GM21423 (cell line): ENCODE measurements around the gene ZNF324B.
"Not testable (repeated sequence)": the region's sequence is repeated elsewhere in the genome, so short reads cannot be mapped to it uniquely, and the experiment has no call there.

ENCODE experiments used
- ATAC-seq: cut with Tn5 transposase; IDR thresholded peaks from one replicate; pipeline ENCODE4 v1.9.1; 2021; ENCODE audit warnings: mild to moderate bottlenecking, moderate library complexity; ENCODE audit not compliant: unreplicated experiment

ZNF324B gene

DNA sequence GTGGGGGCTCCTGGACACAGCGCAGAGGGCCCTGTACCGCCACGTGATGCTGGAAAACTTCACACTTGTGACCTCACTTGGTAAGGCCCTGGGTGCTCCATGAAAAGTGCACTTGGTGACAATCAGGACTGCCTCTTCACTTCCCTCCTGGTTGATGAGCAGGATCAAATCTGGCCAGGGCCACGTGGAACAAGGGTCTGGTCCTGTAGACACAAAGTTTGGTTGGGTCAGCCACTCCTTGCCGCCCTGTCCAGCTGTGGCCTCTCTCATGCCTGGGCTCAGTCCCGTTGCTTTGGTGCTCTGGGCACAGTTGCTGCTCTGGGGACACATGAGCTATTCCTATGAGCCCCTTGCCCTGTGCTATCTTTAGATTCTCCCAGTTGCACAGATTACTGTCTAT lies 2.3 kb downstream of the ZNF324B start:
- no peak for ATAC-seq

DNA sequence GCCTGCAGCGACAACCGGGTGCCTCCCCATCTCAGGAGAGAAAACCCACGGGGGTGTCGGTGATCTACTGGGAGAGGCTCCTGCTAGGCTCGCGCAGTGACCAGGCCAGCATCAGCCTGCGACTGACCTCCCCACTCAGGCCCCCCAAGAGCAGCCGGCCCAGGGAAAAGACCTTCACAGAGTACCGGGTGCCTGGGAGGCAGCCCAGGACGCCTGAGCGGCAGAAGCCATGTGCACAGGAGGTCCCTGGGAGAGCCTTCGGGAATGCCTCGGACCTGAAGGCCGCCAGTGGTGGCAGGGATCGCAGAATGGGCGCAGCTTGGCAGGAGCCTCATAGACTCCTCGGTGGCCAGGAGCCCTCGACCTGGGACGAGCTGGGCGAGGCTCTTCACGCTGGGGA lies 3.9 kb downstream of the ZNF324B start:
- ATAC-seq = no peak

DNA sequence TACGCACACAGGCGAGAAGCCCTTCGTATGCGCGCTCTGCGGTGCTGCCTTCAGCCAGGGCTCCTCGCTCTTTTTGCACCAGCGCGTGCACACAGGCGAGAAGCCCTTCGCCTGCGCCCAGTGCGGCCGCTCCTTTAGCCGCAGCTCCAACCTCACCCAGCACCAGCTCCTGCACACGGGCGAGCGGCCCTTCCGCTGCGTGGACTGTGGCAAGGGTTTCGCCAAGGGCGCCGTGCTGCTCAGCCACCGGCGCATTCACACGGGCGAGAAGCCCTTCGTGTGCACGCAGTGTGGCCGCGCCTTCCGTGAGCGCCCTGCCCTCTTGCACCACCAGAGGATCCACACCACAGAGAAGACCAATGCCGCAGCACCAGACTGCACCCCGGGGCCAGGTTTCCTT lies 4.7 kb downstream of the ZNF324B start:
- no peak for ATAC-seq

DNA sequence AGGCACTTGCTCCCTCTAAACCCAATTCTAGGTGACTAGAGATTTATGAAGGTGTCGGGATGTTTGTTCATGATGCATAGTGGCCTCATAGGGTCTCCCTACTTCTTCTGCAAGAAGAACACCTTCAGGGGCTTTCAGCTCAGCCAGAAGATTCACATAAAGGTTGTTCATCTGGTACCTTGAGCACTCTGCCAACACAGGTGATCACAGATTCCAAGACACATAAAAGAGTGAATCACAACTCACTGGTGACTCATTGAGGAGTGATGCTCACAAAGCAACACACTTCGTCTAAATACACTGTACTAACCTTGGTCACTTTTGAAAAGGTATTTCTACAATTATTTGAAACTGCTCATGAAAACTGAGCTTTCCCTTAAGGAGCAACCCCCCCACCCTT lies 8.6 kb downstream of the ZNF324B start:
- no peak for ATAC-seq

DNA sequence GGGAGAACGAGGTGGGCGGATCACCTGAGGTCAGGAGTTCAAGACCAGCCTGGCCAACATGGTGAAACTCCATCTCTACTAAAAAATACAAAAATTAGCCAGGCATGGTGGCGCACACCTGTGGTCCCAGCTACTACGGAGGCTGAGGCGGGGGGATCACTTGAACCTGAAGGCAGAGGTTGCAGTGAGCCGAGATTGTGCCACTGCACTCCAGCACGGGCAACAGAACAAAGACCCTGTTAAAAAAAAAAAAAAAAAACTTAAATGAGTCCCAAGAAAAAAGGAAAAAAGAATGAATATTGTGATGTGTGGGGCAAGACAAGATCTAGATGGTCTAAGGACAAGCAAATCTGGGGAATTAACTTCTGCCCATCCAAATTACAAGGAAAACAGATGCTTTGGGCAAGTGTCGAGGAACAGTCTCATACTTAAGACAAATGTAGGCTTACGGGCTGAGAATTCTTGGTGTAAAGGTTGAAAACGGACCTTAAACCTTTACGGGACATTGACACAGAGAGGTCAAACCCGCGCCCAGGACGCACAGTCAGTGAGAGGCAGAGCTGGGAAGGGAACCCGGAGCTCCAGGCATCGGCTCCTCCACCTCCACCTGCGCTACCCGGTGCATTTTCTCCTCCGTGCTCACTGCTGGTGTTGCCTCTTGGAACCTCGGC lies 14.8 kb downstream of the ZNF324B start:
- peak; percentile 18 for ATAC-seq

DNA sequence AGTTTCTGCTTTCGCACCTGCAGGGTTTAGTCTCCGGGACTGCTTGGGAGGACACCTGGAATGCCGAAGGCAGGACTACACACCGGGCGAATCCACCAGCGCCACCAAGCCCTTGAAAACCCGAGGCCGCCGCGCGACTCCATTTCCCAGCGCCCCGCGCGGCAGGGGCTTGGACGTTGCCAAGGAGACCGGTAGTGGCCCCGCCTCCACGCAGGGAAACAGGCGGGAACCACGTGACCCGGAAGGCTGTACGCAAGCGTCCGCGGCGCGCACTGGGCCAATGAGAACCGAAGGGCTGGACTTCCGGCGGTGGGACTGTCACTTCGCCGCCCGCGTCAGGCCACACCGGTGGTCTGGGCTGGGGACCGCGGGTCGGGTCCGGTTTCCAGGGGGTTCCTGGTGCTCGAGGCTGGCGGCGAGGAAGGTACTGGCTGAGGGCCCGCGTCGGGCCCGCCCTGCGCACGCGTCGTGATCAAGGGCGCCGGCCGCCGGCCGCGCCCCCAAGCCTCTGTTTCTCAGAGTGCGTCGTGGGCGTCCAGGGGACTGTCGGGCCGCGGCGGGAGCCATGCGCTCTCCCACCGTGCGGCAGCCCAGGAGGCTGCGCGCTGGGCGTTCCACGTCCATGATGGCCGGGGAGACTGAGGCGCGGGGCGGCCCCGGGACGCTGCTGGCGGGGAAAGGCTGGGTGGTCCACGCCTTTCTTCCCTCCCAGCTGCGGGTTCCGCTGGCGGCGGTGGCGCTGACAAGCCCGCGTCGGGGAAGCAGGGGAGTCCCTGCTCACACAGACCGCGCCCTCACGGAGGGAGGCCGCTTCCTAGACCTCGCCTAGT lies 15.6 kb downstream of the ZNF324B start, which contains the start of gene ZNF324:
Gene ZNF324 (plus strand): TSS at position 321 of the 830 bp plus-strand sequence. CDS start 2,106 bp downstream, outside the sequence.
- peak; percentile 88 for ATAC-seq

DNA sequence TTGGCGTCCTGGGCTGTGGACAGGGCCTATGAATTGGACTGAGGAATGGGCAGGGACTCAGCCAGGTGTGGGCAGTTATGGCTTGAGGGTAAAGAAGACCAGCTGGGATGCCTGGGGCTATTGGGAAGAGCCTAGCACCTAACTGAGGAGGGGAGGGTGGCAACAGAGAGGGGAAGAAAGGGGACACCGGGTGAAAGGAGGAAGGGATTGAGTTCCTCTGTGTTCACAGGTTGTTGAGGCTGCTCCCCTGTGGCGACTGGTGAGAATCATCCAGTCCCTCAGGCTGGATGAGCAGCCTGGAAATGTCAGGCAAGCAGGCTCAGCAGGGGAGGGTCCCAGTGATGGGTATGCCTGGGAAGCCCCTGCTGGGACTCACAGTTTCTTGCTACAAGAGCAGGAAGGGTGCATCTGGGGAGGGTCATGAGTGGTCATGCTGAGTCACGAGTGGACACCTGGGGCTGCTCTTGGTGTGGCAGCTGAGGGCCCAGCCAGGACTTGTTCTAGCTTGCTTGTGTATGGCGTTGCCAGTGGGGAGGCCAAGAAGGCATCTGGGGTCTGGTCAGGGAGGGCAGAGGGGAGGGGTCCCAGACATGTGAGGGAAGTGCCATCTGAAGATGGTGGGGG lies 16.9 kb downstream of the ZNF324B start:
- ATAC-seq = no peak

DNA sequence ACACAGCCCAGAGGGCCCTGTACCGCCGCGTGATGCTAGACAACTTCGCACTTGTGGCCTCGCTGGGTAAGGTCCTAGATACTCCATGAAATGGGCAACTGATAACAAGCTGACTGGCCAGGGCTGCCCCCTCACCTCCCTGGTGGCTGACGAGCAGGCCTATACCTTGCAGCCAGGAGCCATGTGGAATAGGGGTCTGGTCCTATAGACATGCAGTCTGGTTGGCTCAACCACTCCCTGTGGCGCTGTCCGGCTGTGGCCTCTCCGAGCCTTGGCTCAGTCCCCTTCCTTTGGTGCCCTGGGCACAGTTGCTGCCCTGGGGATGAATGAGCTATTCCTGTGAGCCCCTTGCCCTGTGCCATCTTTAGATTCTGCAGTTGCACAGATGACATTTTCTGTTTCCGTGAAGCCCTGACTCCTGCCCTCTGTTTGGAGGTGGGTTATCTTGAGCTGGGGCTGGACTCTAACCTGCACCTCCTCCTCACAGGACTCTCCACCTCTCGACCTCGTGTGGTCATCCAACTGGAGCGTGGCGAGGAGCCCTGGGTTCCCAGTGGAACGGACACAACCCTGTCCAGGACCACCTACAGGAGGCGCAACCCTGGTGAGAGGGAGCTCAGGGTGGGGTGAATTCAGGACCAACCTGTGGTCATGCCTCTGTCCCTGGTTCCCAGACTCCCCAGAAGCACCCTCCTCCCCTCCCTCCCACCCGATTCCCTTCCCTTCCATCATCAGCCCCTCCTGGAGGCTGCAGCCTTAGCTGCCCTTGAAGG lies 18.0 kb downstream of the ZNF324B start:
- ATAC-seq = no peak

DNA sequence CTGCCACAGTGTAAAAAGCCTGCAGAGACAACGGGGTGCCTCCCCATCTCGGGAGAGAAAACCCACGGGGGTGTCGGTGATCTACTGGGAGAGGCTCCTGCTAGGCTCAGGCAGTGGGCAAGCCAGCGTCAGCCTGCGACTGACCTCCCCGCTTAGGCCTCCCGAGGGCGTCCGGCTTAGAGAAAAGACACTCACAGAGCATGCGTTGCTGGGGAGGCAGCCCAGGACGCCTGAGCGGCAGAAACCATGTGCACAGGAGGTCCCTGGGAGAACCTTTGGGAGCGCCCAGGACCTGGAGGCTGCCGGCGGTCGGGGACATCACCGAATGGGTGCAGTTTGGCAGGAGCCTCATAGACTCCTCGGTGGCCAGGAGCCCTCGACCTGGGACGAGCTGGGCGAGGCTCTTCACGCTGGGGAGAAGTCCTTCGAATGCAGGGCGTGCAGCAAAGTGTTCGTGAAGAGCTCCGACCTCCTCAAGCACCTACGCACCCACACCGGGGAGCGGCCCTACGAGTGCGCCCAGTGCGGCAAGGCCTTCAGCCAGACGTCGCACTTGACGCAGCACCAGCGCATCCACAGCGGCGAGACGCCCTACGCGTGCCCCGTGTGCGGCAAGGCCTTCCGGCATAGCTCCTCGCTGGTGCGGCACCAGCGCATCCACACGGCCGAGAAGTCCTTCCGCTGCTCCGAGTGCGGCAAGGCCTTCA lies 19.6 kb downstream of the ZNF324B start:
- not testable (repeated sequence) for ATAC-seq

DNA sequence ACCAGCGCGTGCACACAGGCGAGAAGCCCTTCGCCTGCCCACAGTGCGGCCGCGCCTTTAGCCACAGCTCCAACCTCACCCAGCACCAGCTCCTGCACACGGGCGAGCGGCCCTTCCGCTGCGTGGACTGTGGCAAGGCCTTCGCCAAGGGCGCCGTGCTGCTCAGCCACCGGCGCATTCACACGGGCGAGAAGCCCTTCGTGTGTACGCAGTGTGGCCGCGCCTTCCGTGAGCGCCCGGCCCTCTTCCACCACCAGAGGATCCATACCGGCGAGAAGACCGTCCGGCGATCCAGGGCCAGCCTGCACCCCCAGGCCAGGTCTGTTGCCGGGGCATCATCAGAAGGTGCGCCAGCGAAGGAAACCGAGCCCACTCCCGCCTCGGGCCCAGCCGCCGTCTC lies 20.3 kb downstream of the ZNF324B start:
- no peak for ATAC-seq

DNA sequence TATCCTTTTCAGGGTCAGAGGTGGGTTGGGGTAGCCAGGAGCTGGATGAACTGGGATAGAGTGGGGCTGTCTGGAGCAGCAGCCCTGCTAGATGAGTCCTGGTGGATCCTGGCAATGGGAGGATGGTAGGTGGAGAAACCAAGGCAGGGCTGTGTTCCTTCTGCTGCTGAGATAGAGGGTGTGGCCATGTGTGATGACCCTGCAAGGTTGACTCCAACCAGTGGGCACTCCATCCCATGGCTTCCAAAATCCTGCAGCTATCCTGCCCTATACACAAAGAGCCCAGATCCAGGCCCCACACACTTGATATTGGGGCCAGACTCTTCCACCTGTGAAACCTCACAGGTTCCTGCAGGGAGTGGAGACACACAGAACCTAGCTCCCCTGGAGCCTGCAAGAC lies 22.4 kb downstream of the ZNF324B start:
- no peak for ATAC-seq

DNA sequence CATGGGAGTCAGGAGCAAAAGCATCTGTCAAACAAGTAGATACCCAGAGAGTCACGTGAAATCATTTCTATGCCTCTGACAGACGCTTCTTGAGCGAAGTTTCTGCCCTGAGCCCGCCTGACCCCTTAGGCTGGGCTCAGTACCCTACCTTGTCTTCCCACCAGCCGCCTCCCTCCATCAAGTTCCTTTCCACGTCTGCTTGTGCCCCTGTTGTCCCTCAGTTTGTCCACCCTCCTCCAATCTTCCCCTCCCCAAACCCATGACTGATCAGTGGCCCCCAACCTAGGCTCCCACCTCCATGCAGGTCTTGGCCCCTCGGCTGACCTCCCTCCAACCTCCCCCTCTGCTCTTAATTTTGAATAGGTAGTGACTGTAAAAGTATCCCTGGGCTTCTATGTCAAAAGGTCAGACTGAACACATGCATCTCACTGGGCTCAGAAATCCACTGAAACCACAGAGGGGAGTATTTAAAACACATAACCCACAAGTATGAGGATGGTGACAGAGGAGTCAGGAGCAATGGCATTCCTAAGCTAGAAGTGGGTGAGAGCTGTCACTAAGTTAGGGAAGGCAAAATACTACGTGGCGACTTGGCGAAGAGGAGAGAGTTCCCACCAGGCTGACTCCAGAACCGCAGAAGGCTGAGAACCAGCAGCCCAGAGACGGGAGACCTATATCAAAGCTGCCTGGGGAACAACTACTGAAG lies 23.0 kb downstream of the ZNF324B start:
- ATAC-seq = no peak

DNA sequence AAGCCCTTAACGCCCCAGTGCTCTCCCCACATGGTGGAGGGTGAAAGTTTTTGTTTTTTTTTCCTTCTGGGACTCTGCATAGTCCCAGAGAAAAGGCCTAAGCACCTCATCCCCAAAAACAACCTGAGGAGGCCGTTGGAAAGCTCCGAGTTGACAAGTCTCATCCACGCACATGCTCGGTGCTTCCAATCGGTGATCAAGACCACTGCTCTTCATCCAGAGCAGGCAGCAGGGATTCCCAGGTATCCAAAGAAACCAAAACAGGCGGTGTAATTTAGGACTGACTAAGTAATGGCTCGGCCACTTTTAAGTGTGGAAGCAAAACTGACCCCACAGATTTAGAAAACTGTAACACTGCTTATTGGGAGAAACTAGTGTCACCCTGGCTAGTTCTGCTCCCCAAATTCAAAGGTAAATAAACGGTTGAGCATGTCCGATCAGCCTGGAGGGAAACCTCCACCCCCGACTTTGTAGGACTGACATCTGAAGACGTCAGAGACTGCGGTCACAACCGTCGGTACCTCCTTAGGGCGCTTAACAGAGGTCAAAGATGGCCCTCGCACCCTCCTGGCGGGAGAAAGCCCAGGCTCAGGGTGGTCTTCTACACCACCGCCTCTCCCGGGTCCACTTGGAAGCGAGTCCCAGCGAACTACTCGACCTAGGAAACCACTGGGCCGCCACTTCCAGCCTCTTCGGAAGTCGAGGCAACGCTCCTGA lies 23.7 kb downstream of the ZNF324B start:
- peak; percentile 5 for ATAC-seq

DNA sequence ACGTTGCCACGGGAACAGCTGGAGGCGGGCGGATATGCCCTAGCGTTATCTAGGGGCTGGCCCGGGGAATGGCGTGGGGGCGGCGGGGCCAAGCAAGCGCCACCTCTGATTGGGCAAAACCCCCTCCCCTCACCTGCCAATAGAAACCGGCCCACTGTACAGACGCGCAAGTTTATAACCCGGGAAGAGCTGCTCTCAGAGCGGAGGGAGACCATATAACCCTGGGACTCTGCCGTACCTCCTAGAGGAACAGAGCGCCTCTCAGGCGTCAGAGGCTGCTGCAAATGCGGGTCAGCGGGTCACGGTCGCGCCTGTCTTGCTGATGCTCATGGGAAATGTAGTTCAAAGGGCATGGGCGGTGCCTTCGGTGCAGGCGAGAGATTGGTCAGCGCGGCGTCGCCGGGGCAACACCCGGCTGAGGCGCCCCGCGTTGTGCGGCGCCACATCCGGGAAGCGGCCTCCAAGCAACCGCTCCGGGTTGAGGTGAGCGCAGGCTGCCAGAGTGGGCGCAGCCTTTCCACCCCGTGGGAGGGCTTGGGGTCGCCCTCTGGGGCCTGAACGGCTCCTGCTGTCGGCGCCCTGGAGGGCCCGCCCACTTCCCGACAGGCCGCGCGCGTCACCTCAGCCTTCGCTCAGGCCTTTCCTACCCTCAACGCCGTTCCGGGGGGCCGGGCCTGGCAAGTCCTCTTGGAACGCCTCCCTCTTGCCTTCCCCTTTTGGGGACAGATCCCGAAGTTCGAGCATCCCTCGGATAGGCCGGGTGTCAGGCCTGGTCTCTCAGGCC lies 24.5 kb downstream of the ZNF324B start, which contains the start of gene ZNF446:
Gene ZNF446 (plus strand): TSS at position 639 of the 784 bp plus-strand sequence. CDS start 867 bp downstream, outside the sequence.
- ATAC-seq = peak; percentile 79

DNA sequence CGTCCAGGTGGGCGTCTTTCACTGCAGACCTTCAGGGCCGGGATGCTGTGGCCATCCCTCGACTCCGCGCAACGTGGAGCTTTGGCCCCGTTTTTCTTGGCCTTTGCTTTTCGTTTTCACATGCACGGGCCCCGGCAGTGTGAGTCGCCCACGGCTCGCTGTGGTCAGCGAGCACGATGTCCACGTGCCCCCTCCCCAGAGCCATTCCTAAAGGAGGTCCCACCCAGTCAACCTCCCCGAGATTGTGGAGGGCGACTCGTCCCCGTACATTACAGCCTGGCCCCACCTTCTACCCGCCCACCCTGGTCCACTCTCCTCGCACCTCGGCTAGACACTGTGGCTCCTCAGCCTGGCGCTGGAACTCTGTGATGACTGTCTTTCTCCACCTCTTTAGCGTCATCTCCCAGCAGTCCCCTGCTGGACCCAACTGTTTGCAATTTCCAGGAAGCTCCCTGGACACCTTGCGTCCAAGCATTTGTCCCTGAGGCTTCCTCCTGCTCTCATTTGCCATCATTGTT lies 25.1 kb downstream of the ZNF324B start:
- ATAC-seq = no peak

DNA sequence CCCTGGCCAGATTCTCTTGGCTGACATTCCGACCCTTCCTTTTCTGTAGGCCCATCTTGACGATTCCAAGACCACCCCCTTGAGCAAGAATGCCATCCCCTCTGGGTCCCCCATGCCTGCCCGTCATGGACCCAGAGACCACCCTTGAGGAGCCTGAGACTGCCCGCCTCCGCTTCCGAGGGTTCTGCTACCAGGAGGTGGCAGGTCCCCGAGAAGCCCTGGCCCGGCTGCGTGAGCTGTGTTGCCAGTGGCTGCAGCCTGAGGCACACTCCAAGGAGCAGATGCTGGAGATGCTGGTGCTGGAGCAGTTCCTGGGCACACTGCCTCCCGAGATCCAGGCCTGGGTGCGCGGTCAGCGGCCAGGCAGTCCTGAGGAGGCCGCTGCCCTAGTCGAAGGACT lies 25.7 kb downstream of the ZNF324B start:
- ATAC-seq = no peak

DNA sequence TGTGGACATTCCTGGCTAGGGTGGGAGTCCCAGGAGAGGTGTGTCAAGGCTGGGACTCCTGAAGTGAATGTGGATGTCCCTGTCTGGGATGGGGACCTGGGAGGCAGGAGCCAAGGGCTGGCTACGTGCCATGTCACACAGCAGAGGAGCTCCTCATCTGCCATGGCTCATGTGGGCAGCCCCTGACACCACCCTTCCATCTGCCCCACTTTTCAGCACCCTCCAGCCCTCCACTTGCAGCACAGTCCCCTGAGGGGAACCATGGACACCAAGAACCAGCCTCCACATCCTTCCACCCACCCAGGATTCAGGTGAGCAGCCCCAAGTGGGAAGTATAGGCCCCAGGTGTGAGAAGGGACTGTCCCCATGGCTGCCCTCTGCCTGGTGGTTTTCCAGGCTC lies 26.4 kb downstream of the ZNF324B start:
- ATAC-seq = no peak

DNA sequence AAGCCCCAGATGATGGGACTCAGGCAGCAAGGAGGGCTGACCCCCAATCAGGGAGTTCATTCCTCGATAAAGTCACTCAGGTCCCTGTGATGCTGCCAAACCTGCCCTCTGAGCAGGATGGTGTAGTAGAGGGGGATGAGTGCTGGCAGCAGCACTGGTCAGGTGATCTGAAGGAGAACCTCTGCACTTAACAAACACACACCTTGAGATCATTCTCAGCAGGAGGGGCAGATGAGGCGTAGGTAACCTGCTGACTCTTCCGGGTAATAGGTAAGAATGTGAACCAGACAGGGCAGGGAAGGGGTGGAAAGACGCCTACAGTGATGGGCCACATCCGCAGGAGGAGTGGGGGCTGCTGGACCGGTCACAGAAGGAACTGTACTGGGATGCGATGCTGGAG lies 27.9 kb downstream of the ZNF324B start:
- no peak for ATAC-seq
